Measurements from ENCODE around the gene AADAT.

AADAT gene

DNA sequence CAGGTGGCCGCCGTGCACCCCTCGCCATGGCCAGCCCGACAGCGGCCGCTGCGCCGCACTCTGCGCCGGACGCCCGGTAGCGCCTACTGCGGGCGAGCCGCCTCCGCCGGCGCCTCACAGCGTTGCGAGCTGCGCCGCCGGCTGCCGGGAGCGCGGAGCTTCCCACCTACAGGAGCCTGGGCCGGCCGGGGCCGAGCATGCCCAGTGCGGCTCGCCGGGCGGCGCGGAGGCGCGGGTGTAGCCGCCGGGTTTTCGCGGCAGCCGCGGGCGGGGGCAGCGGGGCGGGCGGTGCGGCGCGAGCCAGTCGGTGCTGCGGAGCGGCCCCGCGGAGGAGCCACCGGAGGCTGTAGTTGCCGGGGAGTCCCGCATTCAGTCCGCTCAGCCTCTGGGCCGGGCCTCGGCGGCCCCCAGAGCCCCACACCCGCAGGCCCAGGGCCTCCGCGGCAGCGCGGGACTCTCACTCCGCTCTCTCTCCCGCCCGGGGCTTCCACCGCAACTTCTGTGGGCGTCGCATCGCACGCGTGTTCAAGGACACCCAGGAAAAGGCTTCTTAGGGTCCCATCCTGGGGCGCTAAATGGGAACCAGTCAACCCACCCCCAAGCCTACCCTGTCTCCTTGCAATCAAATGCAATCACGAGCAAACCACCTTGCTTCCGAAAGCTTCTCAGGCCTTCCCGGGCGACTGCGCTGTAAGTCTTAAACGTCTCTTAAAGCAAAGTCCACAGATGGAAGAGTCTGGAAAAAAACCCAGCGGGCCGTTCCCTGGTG lies 63.3 kb downstream of the AADAT start, which contains the start of gene MFAP3L:
Gene MFAP3L, minus strand, starts transcription at position 143 of the 769 bp plus-strand sequence. CDS start 20,518 bp downstream, outside the sequence.
- DNase-seq = peak; percentile 40

DNA sequence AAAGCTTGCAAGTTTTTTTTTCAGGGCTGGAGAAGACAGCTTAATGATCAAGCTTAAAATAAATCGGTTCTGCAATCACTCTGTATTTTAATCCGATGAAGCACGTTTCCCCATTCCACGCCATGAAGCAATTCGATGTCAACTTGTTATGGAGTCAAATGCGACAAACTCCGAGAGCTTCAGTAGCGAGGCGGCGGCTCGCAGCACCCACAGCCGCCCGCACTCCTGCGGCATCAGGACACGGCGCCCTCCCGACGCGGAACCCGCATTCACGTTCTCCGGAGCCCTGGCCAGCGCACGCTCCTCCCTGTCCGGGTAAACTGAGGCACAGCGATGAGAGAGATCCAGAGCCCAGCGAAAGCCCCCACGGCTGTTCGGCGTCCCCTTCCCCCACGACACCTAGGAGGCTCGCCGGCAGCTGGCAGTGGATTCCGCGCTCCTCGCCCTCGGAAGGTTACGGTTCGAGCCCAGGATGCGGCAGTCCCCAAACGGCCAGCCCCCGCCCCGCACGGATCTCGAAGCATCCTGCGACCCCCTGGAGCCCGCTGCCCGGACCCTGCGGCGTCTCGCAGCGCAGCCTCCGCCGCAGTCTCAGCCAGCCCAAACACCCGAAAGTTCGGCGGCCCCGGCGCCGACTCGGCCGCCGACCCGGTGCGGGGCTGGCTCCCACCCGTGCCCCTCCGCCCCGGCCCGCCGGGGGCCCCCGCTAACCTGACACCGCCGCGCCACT lies 64.1 kb downstream of the AADAT start:
- no peak for DNase-seq

DNA sequence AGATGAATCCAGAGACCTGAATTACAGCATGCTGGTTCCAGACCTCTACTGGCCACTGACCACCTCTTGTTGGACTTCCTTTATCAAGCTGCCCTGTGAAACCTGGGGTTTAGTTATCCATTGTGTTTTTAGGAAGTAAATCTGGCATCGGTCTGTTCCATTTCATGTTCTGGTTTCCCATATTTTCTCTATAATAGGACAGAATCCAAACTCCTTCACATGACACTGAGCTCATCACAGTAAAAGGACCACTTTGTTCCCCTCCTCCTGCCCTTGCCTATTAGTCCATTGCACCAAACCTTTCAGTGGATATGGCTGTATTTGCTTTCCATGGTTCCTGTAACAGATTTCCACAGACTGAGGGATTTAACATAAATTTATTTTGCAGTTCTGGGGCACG lies 67.5 kb downstream of the AADAT start:
- no peak for DNase-seq

DNA sequence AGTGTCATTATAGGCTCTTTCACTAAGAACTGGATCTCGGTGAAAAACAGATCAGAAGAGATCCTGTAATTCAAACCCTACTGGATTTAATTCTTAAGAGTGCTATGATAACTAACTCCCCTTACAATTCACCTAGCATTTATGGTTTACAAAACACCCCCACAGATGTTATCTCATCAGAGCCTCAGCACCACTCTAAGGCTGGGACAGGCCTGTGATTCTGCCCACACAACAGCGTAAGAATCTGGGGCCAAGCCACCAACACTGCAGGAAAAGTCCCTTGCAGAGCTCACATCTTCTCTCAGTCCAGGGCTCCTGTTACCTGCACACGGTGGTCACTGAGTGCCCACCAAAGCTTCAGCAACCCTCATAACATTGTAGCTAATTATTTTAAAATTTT lies 72.5 kb downstream of the AADAT start:
- DNase-seq = no peak

DNA sequence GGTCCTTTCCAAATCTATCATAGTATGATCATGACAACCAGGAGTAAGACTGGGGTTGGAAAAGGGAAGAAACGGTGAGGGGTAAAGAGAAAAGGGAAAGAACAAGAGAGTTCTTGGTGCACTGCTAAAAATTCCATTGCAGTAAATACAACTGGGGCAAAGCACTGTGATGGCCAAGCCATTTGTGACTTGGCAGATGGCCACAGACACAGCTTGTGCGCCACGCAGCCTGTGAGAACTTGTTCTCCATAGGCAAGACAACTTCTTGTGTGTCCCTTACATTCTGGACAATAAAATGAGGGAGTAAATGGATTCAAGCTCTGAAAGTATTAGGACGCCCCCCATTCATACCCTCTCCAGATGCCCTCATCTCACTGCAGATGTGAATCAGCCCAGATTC lies 74.5 kb downstream of the AADAT start:
- no peak for DNase-seq

DNA sequence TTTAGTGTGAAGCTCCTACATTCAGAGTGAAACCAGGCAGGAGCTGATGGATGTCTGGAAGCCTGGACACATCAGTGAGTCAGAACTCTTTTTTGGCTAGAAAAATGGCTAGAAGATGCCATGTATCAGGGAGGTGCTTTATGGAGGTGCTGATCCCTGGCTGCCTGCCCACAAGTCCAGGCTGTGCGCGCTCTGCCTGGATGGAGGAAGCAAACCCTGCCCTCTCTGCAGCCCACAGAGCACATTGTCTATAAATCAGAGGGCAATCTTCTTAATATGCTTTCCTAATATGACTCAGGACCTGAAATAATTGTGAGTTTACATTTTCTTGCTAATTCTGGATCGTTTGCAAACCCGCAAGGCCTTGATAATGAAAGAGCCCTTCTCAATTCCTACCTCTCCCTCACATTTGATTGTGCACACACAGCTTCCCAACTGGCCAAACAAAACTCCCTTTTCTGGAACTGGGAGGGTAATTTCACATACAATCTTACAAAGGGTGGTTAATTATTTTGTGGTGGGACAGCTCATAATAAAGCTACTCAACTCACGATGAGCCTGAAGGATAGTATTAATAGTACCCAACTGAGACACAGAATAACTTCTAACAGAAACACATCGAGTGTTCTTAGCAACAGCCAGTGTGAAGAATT lies 75.3 kb downstream of the AADAT start:
- no peak for DNase-seq

DNA sequence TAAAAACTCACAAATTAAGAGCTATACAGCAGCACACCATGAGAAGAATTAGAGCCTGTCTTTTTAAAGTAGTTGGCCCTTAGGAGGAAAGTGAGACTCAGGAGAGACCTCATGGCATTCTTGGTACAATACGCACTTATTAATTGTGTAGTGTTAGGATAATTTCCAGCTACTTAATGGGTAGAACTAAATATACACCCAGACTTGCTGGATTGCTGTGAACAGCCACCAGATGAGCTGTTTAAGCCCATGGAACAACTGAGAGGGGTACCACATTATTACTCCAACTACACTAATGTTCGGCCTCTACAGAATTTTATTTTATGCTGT lies 77.2 kb downstream of the AADAT start:
- no peak for DNase-seq

DNA sequence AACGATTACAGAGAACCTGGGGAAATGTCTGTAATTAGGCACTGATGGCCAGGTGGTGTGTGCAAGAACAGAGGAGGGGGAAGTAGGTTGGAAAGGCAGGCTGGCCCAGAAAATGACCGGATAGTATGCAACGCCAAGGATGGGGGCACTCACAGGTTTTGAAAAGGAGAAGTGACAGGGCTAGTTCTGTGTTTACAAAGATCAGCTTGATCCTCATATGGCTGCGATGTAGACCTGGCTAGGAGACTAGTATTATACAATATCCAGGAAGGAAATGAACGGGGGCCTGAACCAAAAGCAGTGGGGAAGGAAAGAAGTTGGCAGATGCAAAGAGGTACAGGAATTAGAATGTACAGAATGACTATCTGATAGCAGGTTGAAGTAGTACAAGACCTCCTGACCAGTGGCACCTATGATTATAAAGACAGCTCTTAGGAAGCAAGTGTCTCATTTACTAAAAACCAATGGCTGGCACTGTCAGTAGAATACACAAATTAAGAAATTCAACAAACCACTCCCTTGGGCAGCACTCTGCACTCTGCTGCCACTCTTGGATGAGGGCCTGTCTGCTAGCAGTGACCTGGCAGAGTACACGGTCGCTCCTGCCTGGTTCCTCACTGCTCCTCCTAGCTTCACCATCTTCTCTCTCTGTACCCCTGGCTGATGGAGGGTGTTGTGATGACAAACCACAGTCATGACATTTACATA lies 77.7 kb downstream of the AADAT start:
- DNase-seq = no peak

All from NCI-H1105 (cell line).